ENCODE measurements around the gene LRRC49.
"Not testable (repeated sequence)": the region's sequence is repeated elsewhere in the genome, so short reads cannot be mapped to it uniquely, and the experiment has no call there.

LRRC49 gene

GRCh38 chr15:71008250-71008870 lies 115.7 kb downstream of the LRRC49 start:
- Mint-ChIP-seq H3K4me3 (no peak overlapping the region), H3K4me1 (peaks cover 6% of the 10 kb centered on the region), H3K36me3 (ENCODE audit: low read depth) (peaks cover 9% of the 10 kb centered on the region), H3K27ac (no peak overlapping the region), H3K27me3 (ENCODE audit: low read depth, poor library complexity) (no peaks in the 10 kb centered on the region), H3K9me3 (no peaks in the 10 kb centered on the region)
- no peak for TF ChIP-seq CTCF (IDR thresholded peaks at IDR 0.05)
- no peak for DNase-seq

GRCh38 chr15:71010472-71010871 lies 117.8 kb downstream of the LRRC49 start:
- DNase-seq, result no peak
- no peaks in the 10 kb centered on the region for H3K9me3 Mint-ChIP-seq
- H3K27ac Mint-ChIP-seq, result peak overlapping the region; percentile 20
- H3K4me1 Mint-ChIP-seq, result peaks cover 3% of the 10 kb centered on the region
- no peak for TF ChIP-seq CTCF (IDR thresholded peaks at IDR 0.05)
- no peaks in the 10 kb centered on the region for H3K27me3 Mint-ChIP-seq (ENCODE audit: low read depth, poor library complexity)
- no peaks in the 10 kb centered on the region for H3K36me3 Mint-ChIP-seq (ENCODE audit: low read depth)
- no peak overlapping the region for H3K4me3 Mint-ChIP-seq

- Mint-ChIP-seq H3K4me3 (no peak overlapping the region), H3K9me3 (no peaks in the 10 kb centered on the region), H3K27ac (no peak overlapping the region), H3K36me3 (ENCODE audit: low read depth) (no peaks in the 10 kb centered on the region), H3K27me3 (ENCODE audit: low read depth, poor library complexity) (no peaks in the 10 kb centered on the region), H3K4me1 (no peaks in the 10 kb centered on the region)
- no peak for TF ChIP-seq CTCF (IDR thresholded peaks at IDR 0.05)
- no peak for DNase-seq
Measured at GRCh38 chr15:71010997-71011396, 118.4 kb downstream of the LRRC49 start.

- peak; percentile 78 for TF ChIP-seq CTCF (IDR thresholded peaks at IDR 0.05)
- Mint-ChIP-seq H3K36me3 (ENCODE audit: low read depth) (no peaks in the 10 kb centered on the region), H3K9me3 (no peaks in the 10 kb centered on the region), H3K4me1 (no peaks in the 10 kb centered on the region), H3K27ac (no peak overlapping the region), H3K27me3 (ENCODE audit: low read depth, poor library complexity) (no peaks in the 10 kb centered on the region), H3K4me3 (no peak overlapping the region)
- DNase-seq, result no peak
Measured at GRCh38 chr15:71011503-71012155, 119.0 kb downstream of the LRRC49 start.

- no peaks in the 10 kb centered on the region for H3K4me1 Mint-ChIP-seq
- H3K36me3 Mint-ChIP-seq (ENCODE audit: low read depth), result peaks cover 7% of the 10 kb centered on the region
- TF ChIP-seq CTCF (IDR thresholded peaks at IDR 0.05), result no peak
- no peak overlapping the region for H3K4me3 Mint-ChIP-seq
- DNase-seq, result no peak
- H3K9me3 Mint-ChIP-seq, result no peaks in the 10 kb centered on the region
- no peak overlapping the region for H3K27ac Mint-ChIP-seq
- H3K27me3 Mint-ChIP-seq (ENCODE audit: low read depth, poor library complexity), result no peaks in the 10 kb centered on the region
Measured at GRCh38 chr15:71013446-71013845, 120.8 kb downstream of the LRRC49 start.

GRCh38 chr15:71015342-71015741 lies 122.7 kb downstream of the LRRC49 start:
- Mint-ChIP-seq H3K4me3 (no peak overlapping the region), H3K27me3 (ENCODE audit: low read depth, poor library complexity) (no peaks in the 10 kb centered on the region), H3K9me3 (peaks cover 8% of the 10 kb centered on the region), H3K36me3 (ENCODE audit: low read depth) (peaks cover 26% of the 10 kb centered on the region), H3K27ac (no peak overlapping the region), H3K4me1 (no peaks in the 10 kb centered on the region)
- DNase-seq, result no peak
- TF ChIP-seq CTCF (IDR thresholded peaks at IDR 0.05), result no peak

GRCh38 chr15:71031232-71031631 lies 138.6 kb downstream of the LRRC49 start:
- H3K27ac Mint-ChIP-seq; H3K27me3 Mint-ChIP-seq (ENCODE audit: low read depth, poor library complexity); DNase-seq; H3K4me3 Mint-ChIP-seq; H3K4me1 Mint-ChIP-seq: not testable (repeated sequence)
- Mint-ChIP-seq H3K9me3 (peaks cover 76% of the 10 kb centered on the region), H3K36me3 (ENCODE audit: low read depth) (peaks cover 72% of the 10 kb centered on the region)

- peaks cover 34% of the 10 kb centered on the region for H3K9me3 Mint-ChIP-seq
- H3K27me3 Mint-ChIP-seq (ENCODE audit: low read depth, poor library complexity); DNase-seq; H3K4me1 Mint-ChIP-seq; H3K27ac Mint-ChIP-seq; H3K4me3 Mint-ChIP-seq: not testable (repeated sequence)
- H3K36me3 Mint-ChIP-seq (ENCODE audit: low read depth), result peaks cover 46% of the 10 kb centered on the region
Measured at GRCh38 chr15:71035478-71035877, 142.9 kb downstream of the LRRC49 start.
